ENCODE data around the gene SH3PXD2A. TPM values are rescaled to one million over a fixed set of nuclear protein-coding genes. Genes with fewer than 3 reads are reported as not detected.

Gene SH3PXD2A
- total and polyA plus RNA-seq, 10 of the 15 experiments (the other 5 are each of a cell fraction or from before 2014, with no cell fraction given) = 0.63 to 14.0 (median 4.4) TPM

DNA sequence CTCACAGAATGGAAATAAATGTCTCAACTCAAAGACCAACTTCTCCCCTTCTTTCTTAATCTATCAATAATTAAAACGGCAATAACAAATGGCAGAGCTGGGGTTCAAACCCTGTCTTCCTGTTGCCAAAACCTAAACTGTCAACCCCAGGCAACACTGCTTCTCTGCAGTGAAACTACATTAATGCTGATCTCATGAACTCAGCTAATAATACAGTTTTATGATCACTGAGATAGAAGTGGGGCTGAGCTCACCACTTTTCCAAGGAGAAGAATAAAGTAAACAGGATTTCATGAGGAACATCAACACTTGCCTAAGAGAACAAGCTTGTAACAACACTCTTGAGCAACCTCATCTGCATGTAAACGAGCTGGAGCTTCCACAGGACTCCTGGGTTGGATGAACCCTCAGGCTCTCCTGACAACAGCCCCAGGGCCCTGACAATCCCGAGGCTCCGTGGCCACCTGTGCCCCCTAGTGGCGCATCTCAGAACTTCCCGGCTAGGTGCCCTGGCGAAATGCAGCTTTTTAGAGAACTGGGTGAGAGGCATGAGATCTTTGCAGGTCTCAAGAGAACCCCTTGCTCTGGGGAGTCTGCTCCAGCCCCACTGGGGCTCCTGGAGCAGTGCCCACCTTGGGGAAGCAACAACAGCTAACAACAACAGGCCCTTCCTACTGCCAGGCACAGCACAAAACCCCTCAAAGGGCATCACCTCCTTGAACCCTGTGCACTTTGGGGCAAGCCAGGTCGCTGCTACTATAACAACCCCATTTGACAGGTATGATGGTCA, 169.3 kb downstream of the SH3PXD2A start (continued):
- TF ChIP-seq SIN3A (IDR thresholded peaks at IDR 0.05; ENCODE audit: low read depth, low read length) (no peak), NR2F1 (conservative IDR thresholded peaks at IDR 0.05) (0 out of 2 replicates have a peak, but pooled peaks have one; percentile 20), RAD21 (IDR thresholded peaks at IDR 0.05; ENCODE audit: insufficient read depth, low read depth, low read length) (peak; percentile 90), MYB (IDR thresholded peaks at IDR 0.05; ENCODE audit: borderline replicate concordance, low read depth, low read length) (0 out of 2 replicates have a peak, but pooled peaks have one; percentile 11), SMARCA5 (IDR thresholded peaks at IDR 0.05) (peak; percentile 52; the same call in 1 of the 2 replicates), YY1 (IDR thresholded peaks at IDR 0.05; ENCODE audit: low read depth, low read length) (no peak), NR2C1 (IDR thresholded peaks at IDR 0.05) (no peak), POU2F2 (IDR thresholded peaks at IDR 0.05; ENCODE audit: borderline replicate concordance, low read depth, low read length) (0 out of 3 replicates have a peak, but pooled peaks have one; percentile 12), MTA2 (IDR thresholded peaks at IDR 0.05; ENCODE audit: low read depth) (no peak), ZZZ3 (IDR thresholded peaks at IDR 0.05; ENCODE audit: control insufficient read depth, insufficient read length, low read depth) (no peak), NR2C2 (IDR thresholded peaks at IDR 0.05; ENCODE audit: borderline replicate concordance, control insufficient read depth, insufficient read length, low read depth) (no peak), BMI1 (IDR thresholded peaks at IDR 0.05; ENCODE audit: borderline replicate concordance) (no peak), SREBF1 (IDR thresholded peaks at IDR 0.05; ENCODE audit: low read length) (no peak), KDM1A (IDR thresholded peaks at IDR 0.05; ENCODE audit: borderline replicate concordance) (no peak), CBX3 (IDR thresholded peaks at IDR 0.05; ENCODE audit: borderline replicate concordance, low read depth) (no peak), SMC3 (IDR thresholded peaks at IDR 0.05; ENCODE audit: borderline replicate concordance, low read length) (peak; percentile 73), SPI1 (IDR thresholded peaks at IDR 0.05; ENCODE audit: borderline replicate concordance, insufficient read depth, low read depth, low read length) (peak; percentile 24; the same call in 1 of the 2 replicates), ZBED1 (IDR thresholded peaks at IDR 0.05; ENCODE audit: borderline replicate concordance) (no peak), IKZF2 (IDR thresholded peaks at IDR 0.05) (0 out of 4 replicates have a peak, but pooled peaks have one; percentile 13 to 22)
- TF ChIP-seq, protein P1, sequence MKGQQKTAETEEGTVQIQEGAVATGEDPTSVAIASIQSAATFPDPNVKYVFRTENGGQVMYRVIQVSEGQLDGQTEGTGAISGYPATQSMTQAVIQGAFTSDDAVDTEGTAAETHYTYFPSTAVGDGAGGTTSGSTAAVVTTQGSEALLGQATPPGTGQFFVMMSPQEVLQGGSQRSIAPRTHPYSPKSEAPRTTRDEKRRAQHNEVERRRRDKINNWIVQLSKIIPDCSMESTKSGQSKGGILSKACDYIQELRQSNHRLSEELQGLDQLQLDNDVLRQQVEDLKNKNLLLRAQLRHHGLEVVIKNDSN (IDR thresholded peaks at IDR 0.05; ENCODE audit: borderline replicate concordance, extremely low read length, insufficient read depth, low read depth, low read length) = no peak
- TF ChIP-seq, protein P2, sequence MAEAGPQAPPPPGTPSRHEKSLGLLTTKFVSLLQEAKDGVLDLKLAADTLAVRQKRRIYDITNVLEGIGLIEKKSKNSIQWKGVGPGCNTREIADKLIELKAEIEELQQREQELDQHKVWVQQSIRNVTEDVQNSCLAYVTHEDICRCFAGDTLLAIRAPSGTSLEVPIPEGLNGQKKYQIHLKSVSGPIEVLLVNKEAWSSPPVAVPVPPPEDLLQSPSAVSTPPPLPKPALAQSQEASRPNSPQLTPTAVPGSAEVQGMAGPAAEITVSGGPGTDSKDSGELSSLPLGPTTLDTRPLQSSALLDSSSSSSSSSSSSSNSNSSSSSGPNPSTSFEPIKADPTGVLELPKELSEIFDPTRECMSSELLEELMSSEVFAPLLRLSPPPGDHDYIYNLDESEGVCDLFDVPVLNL (IDR thresholded peaks at IDR 0.05; ENCODE audit: low read depth, low read length) = no peak
- TF ChIP-seq, protein P3, sequence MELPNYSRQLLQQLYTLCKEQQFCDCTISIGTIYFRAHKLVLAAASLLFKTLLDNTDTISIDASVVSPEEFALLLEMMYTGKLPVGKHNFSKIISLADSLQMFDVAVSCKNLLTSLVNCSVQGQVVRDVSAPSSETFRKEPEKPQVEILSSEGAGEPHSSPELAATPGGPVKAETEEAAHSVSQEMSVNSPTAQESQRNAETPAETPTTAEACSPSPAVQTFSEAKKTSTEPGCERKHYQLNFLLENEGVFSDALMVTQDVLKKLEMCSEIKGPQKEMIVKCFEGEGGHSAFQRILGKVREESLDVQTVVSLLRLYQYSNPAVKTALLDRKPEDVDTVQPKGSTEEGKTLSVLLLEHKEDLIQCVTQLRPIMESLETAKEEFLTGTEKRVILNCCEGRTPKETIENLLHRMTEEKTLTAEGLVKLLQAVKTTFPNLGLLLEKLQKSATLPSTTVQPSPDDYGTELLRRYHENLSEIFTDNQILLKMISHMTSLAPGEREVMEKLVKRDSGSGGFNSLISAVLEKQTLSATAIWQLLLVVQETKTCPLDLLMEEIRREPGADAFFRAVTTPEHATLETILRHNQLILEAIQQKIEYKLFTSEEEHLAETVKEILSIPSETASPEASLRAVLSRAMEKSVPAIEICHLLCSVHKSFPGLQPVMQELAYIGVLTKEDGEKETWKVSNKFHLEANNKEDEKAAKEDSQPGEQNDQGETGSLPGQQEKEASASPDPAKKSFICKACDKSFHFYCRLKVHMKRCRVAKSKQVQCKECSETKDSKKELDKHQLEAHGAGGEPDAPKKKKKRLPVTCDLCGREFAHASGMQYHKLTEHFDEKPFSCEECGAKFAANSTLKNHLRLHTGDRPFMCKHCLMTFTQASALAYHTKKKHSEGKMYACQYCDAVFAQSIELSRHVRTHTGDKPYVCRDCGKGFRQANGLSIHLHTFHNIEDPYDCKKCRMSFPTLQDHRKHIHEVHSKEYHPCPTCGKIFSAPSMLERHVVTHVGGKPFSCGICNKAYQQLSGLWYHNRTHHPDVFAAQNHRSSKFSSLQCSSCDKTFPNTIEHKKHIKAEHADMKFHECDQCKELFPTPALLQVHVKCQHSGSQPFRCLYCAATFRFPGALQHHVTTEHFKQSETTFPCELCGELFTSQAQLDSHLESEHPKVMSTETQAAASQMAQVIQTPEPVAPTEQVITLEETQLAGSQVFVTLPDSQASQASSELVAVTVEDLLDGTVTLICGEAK (IDR thresholded peaks at IDR 0.05; ENCODE audit: borderline replicate concordance) = no peak

Measured in GM12878 (cell line).